Measurements from ENCODE around the gene DHRSX. TPM values are rescaled to one million over a fixed set of nuclear protein-coding genes. Genes with fewer than 3 reads are reported as not detected.
A peak's percentile ranks its signal among the peaks of the same experiment; 100 is the strongest.
"Not testable (repeated sequence)": the region's sequence is repeated elsewhere in the genome, so short reads cannot be mapped to it uniquely, and the experiment has no call there.

The DHRSX gene
- total RNA-seq, 2 donors from 2014 or later: 16.4 to 16.6 TPM

GRCh38 chrX:2252331-2253065 lies 248.3 kb downstream of the DHRSX start:
- H3K9me3 Mint-ChIP-seq: peaks cover 15 to 27% of the 10 kb centered on the region in 2 donors
- no peak overlapping the region for H3K27ac Mint-ChIP-seq
- peaks cover 33 to 54% of the 10 kb centered on the region in 2 donors for H3K36me3 Mint-ChIP-seq
- ATAC-seq (no peak), DNase-seq (ENCODE audit: low spot score in 2 of 2) (no peak)

DNA sequence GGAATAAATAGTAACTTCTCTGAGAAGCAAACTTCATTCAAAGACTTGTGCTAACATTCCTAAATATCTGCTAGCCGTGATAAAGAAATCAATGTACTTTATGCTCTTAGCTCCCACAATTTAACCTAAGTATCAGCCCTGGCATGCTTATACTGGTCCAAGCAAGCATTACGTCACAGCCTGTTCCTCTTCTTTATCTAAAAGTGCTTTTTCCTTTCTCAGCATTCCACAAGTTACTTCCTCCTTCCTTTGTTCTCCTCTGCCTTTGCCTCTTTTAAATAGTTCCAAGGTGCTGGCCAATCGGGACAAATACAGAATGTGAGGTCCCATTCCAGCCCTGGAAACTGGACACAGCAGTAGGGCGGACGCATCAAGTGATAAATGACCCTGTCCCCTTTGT lies 249.6 kb downstream of the DHRSX start:
- Mint-ChIP-seq H3K9me3 (peaks cover 15 to 27% of the 10 kb centered on the region in 2 donors), H3K27ac (peak overlapping the region in 1 of 2 donors; percentile 55), H3K36me3 (peaks cover 33 to 51% of the 10 kb centered on the region in 2 donors)
- DNase-seq (ENCODE audit: low spot score in 2 of 2) (no peak), ATAC-seq (no peak)

DNA sequence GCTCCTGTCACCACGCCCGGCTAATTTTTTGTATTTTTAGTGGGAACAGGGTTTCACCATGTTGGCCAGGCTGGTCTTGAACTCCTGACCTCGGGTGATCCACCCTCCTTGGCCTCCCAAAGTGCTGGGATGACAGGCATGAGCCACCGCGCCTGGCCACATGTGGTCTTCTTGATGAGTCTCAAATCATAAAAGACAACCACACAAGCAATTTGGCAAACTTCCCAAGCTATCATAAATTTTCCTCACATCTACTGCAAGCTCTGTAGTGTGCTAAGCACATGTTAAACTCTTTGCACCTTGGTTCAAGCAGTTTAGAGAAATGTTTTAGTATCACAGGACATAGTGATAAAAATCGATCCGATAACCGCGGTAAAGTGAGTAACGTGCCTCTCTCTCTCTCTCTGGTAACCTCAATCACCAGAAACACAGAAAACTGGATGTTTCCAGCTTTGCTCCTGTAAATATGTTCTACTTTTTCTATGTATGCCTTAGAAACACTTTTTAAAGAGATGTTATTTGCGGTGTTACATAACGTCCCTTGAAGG lies 256.8 kb downstream of the DHRSX start:
- ATAC-seq (no peak), DNase-seq (ENCODE audit: low spot score in 2 of 2) (no peak)
- Mint-ChIP-seq H3K27ac (no peak overlapping the region), H3K36me3 (peaks cover 25 to 53% of the 10 kb centered on the region in 2 donors), H3K9me3 (peaks cover 5 to 16% of the 10 kb centered on the region in 2 donors)

DNA sequence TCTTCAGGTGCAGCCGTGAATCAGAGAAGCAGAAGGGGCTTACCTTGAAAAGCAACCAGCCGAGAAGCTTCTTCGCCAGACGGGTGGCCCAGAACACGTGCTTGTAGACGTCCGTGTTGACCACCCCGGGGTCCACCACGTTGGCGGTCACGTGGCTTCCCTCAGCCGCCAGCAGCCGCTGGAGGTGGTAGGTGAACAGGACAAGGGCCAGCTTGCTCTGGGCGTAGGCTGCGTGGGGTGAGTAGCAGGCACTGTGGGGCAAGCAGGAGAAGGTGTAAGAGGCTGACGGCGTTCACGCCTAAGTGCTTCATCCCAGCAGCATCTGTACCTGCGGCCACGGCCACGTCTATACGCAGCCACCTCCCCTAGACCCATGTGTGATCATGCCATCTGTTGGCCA lies 257.8 kb downstream of the DHRSX start:
- H3K27ac Mint-ChIP-seq: no peak overlapping the region
- DNase-seq (ENCODE audit: low spot score in 2 of 2) (no peak), ATAC-seq (no peak)
- H3K36me3 Mint-ChIP-seq: peaks cover 29 to 46% of the 10 kb centered on the region in 2 donors
- peaks cover 5 to 11% of the 10 kb centered on the region in 2 donors for H3K9me3 Mint-ChIP-seq

DNA sequence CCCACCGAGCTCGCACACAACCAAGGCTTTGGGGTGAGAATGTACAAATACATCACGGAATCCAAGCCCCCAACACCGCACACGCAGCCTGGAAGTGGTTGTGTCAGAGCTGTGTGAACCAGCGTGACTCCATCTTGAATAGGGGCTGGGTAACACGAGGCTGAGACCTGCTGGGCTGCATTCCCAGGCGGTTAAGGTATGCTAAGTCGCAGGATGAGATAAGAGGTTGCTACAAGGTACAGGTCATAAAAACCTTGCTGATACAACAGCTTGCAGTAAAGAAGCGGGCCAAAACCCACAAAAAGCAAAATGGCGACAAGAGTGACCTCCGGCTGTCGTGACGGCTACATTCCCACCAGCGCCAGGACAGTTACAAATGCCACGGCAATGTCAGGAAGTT lies 258.4 kb downstream of the DHRSX start:
- H3K27ac Mint-ChIP-seq: no peak overlapping the region
- H3K9me3 Mint-ChIP-seq: peaks cover 5 to 11% of the 10 kb centered on the region in 2 donors
- ATAC-seq (no peak), DNase-seq (ENCODE audit: low spot score in 2 of 2) (no peak)
- peaks cover 29 to 42% of the 10 kb centered on the region in 2 donors for H3K36me3 Mint-ChIP-seq

GRCh38 chrX:2241496-2241895 lies 259.3 kb downstream of the DHRSX start:
- peaks cover 5 to 11% of the 10 kb centered on the region in 2 donors for H3K9me3 Mint-ChIP-seq
- not testable (repeated sequence) for H3K27ac Mint-ChIP-seq; DNase-seq (ENCODE audit: low spot score in 2 of 2); ATAC-seq
- H3K36me3 Mint-ChIP-seq: peaks cover 29 to 42% of the 10 kb centered on the region in 2 donors

GRCh38 chrX:2240761-2241160 lies 260.0 kb downstream of the DHRSX start:
- Mint-ChIP-seq H3K9me3 (peaks cover 5 to 11% of the 10 kb centered on the region in 2 donors), H3K36me3 (peaks cover 29 to 42% of the 10 kb centered on the region in 2 donors)
- not testable (repeated sequence) for DNase-seq (ENCODE audit: low spot score in 2 of 2); H3K27ac Mint-ChIP-seq; ATAC-seq

GRCh38 chrX:2237976-2238375 lies 262.8 kb downstream of the DHRSX start:
- no peak overlapping the region for H3K27ac Mint-ChIP-seq
- DNase-seq (ENCODE audit: low spot score in 2 of 2) (no peak), ATAC-seq (no peak)
- peaks cover 5 to 6% of the 10 kb centered on the region in 2 donors for H3K9me3 Mint-ChIP-seq
- peaks cover 31 to 46% of the 10 kb centered on the region in 2 donors for H3K36me3 Mint-ChIP-seq

DNA sequence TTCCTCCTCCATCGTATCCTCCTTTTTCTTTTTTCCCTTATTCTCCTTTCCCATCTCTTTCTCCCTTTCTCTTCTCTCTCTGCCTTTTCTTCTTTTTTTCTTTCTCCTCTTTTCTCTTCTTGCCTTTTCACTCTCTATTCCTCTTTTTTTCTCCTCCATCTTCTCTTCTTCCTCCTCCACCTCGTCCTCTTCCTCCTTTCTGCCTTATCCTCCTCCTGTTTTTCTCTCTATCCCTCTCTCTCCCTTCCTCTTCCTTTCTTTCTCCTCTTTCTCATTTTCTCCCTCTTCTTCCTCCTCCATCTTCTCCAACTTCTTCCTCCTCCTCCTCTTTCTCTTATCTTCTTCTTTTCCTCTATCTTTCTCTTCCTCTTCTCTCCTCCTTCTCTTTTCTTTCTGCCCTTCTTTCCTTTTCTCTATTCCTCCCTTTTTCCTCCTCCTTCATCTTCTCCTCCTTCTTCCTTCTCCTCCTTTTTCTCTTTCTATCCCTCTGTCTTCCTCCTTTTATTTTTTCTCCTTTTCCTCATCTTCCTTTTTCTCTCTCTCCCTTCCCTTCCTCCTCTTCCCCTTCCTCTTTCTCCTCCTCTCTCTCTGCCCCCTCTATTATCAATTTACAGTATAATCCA lies 269.1 kb downstream of the DHRSX start:
- no peak for ATAC-seq
- Mint-ChIP-seq H3K36me3 (peaks cover 24 to 48% of the 10 kb centered on the region in 2 donors), H3K9me3 (peaks cover 31 to 33% of the 10 kb centered on the region in 2 donors)

GRCh38 chrX:2230457-2230856 lies 270.3 kb downstream of the DHRSX start:
- peaks cover 27 to 52% of the 10 kb centered on the region in 2 donors for H3K36me3 Mint-ChIP-seq
- H3K27ac Mint-ChIP-seq: no peak overlapping the region
- DNase-seq (ENCODE audit: low spot score in 2 of 2) (no peak), ATAC-seq (no peak)
- peaks cover 33 to 35% of the 10 kb centered on the region in 2 donors for H3K9me3 Mint-ChIP-seq

More for the DNA sequence above, 269.1 kb downstream of the DHRSX start:
- no peak for DNase-seq (ENCODE audit: low spot score in 2 of 2)
- H3K27ac Mint-ChIP-seq: peak overlapping the region; percentile 19 to 57

DNA sequence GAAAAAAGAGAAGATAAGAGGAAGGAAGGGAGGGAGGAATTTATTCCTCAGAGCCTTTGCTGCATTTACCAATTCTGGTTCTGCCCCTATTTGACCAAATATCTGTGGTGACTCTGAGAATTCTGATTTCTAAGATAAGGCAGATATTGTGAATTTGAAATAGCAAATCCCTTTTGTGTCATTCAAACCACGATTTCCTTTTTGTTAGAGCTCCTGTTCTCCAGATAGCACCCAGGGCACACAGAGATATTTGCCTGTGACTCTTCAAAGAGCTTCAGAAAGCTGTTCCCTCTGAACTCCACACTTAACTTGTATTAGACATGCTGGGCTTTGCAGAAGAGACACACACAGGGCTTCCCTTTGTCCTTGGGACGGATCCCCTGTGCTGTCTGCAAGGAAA lies 272.2 kb downstream of the DHRSX start:
- Mint-ChIP-seq H3K36me3 (peaks cover 45 to 64% of the 10 kb centered on the region in 2 donors), H3K9me3 (peaks cover 42 to 53% of the 10 kb centered on the region in 2 donors), H3K27ac (no peak overlapping the region)
- no peak for ATAC-seq
- DNase-seq (ENCODE audit: low spot score in 2 of 2): no peak

- Mint-ChIP-seq H3K9me3 (peaks cover 45 to 58% of the 10 kb centered on the region in 2 donors), H3K27ac (peak overlapping the region in 1 of 2 donors; percentile 67)
Observed at GRCh38 chrX:2226906-2227656, 273.7 kb downstream of the DHRSX start.

GRCh38 chrX:2226182-2226581 lies 274.6 kb downstream of the DHRSX start:
- DNase-seq (ENCODE audit: low spot score in 2 of 2): no peak
- peaks cover 41 to 55% of the 10 kb centered on the region in 2 donors for H3K9me3 Mint-ChIP-seq
- no peak for ATAC-seq

More at GRCh38 chrX:2226906-2227656, 273.7 kb downstream of the DHRSX start:
- ATAC-seq (no peak), DNase-seq (ENCODE audit: low spot score in 2 of 2) (no peak)
- peaks cover 53 to 73% of the 10 kb centered on the region in 2 donors for H3K36me3 Mint-ChIP-seq

DNA sequence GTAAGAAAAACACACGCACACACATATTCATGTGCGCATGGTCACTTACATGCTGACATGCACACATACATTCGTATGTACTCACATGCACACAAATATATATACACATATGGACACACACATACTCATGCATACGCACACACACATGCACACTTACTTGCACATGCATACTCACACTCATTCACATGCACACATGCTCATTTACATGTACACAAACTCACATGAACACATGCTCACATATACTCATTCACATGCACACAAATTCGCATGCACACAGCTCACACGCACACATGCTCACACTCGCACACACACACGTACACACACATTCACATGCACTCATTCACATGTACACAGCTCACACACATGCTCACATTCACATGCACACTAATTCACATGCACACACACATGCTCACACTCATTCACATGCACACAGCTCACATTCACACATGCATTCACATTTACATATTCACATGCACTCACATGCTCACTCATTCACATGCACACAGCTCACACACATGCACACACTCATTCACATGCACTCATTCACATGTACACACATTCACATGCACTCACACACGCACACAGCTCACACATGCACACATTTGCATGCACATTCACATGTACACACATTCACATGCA lies 276.1 kb downstream of the DHRSX start:
- DNase-seq (ENCODE audit: low spot score in 2 of 2) (no peak), ATAC-seq (no peak)
- peaks cover 67 to 78% of the 10 kb centered on the region in 2 donors for H3K36me3 Mint-ChIP-seq
- peaks cover 40 to 57% of the 10 kb centered on the region in 2 donors for H3K9me3 Mint-ChIP-seq
- H3K27ac Mint-ChIP-seq: no peak overlapping the region

More at GRCh38 chrX:2226182-2226581, 274.6 kb downstream of the DHRSX start:
- no peak overlapping the region for H3K27ac Mint-ChIP-seq
- peaks cover 62 to 78% of the 10 kb centered on the region in 2 donors for H3K36me3 Mint-ChIP-seq

DNA sequence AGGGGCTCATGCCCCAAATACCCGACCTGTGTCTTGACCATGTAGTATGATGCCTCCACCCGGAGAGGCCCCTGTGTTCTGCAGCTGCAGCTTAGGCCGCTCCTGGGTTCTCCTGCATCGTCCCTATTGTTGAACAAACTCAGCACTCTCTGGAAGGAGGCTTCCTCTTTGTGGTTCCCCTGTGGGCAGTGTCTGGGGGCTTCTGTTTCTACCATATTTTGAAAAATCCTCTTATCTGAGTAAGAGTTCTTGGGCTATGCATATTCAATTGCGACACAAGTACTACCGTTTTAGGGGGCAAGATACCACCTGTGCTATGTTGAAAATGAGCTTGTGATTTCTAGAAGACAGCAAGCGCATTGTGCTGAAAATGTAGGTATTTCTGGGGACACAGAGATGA lies 276.6 kb downstream of the DHRSX start:
- Mint-ChIP-seq H3K36me3 (peaks cover 67 to 78% of the 10 kb centered on the region in 2 donors), H3K9me3 (peaks cover 38 to 56% of the 10 kb centered on the region in 2 donors), H3K27ac (no peak overlapping the region)
- DNase-seq (ENCODE audit: low spot score in 2 of 2): no peak
- ATAC-seq: no peak
